Right lung (tissue), 5 donors: ENCODE results near the gene TVP23C. TPM values are rescaled to one million over a fixed set of nuclear protein-coding genes. Genes with fewer than 3 reads are reported as not detected.

Source experiments
- DNase-seq, 2 donors: peaks; one replicate each; pipeline ENCODE4 v3.0.0-alpha.2; 2013
- polyA plus RNA-seq, 5 donors: library from polyadenylated mRNA; unstranded; fragments of 120-200 nt; gene quantifications; one replicate each; pipeline versions ENCODE4 v1.2.1 to v1.2.3, GENCODE V29; 2013; ENCODE audit warnings: inconsistent platforms in 1 of 5, low replicate concordance in 1 of 5; ENCODE audit not compliant: insufficient read length in 5 of 5, insufficient read depth in 1 of 5

The TVP23C gene
- polyA plus RNA-seq, 5 donors = 15.2 to 38.3 (median 25.6) TPM

GRCh38 chr17:15465045-15465701 lies 98.1 kb downstream of the TVP23C start:
- no peak for DNase-seq

GRCh38 chr17:15464231-15464985 lies 98.9 kb downstream of the TVP23C start:
- DNase-seq = peak in 1 of 2 donors; percentile 38

GRCh38 chr17:15462976-15463772 lies 100.1 kb downstream of the TVP23C start:
- peak; percentile 66 to 68 for DNase-seq

- DNase-seq = no peak
Observed at GRCh38 chr17:15457723-15458094, 105.6 kb downstream of the TVP23C start.

GRCh38 chr17:15456972-15457722 lies 106.1 kb downstream of the TVP23C start:
- DNase-seq = peak in 1 of 2 donors; percentile 74

GRCh38 chr17:15456496-15456895 lies 106.8 kb downstream of the TVP23C start:
- no peak for DNase-seq

GRCh38 chr17:15454346-15454745 lies 108.9 kb downstream of the TVP23C start:
- DNase-seq = peak in 1 of 2 donors; percentile 45

GRCh38 chr17:15453782-15454181 lies 109.5 kb downstream of the TVP23C start:
- DNase-seq = no peak

GRCh38 chr17:15453246-15453645 lies 110.0 kb downstream of the TVP23C start:
- no peak for DNase-seq

- DNase-seq = no peak
Observed at GRCh38 chr17:15452746-15453145, 110.5 kb downstream of the TVP23C start.

Other genes starting within 250 kb of the TVP23C start
- gene TEKT3, start 221.9 kb downstream of the TVP23C start, polyA plus RNA-seq = 1 to 10 TPM; 3.0 to 4.4 (median 3.5) TPM
- 10 to 100 TPM; 14.4 to 28.2 (median 17.2) TPM for gene CDRT4, start 95.9 kb downstream of the TVP23C start, polyA plus RNA-seq
- gene FBXW10B, start 56.2 kb upstream of the TVP23C start, polyA plus RNA-seq = 1 to 10 TPM; 1.1 to 2.3 (median 2.0) TPM
- gene TRIM16, start 120.8 kb upstream of the TVP23C start, polyA plus RNA-seq = 10 to 100 TPM; 23.5 to 34.9 (median 34.1) TPM
- gene ZNF286A, start 136.3 kb upstream of the TVP23C start, polyA plus RNA-seq = 10 to 100 TPM; 27.6 to 57.1 (median 50.0) TPM
- gene TBC1D26, start 168.8 kb upstream of the TVP23C start, polyA plus RNA-seq = 1 to 10 TPM in 1 of 5 donors, under 1 TPM in 4; 0.21 to 1.0 (median 0.86) TPM